A673 (cell line): ENCODE results near the gene BSDC1. TPM values are rescaled to one million over a fixed set of nuclear protein-coding genes. Genes with fewer than 3 reads are reported as not detected.

ENCODE experiments used
- BruUV-seq: library from RNA; stranded (reverse); fragments of 400-500 nt; replicated peaks from 2 replicates; lab custom pipeline; 2021; lab: Mats Ljungman, UMichigan
- CTCF ChIA-PET: fragments of 300-600 bp; sonication (Branson Sonifier 250); formaldehyde crosslinking; loops from one replicate; lab custom pipeline; 2022; ENCODE audit warnings: antibody characterized with exemption; lab: Charles Lee
- POLR2A ChIA-PET: fragments of 300-600 bp; sonication (Branson Sonifier 250); formaldehyde crosslinking; loops from one replicate; lab custom pipeline; 2022; ENCODE audit warnings: antibody characterized with exemption; ENCODE audit not compliant: low non-redundant PET; lab: Charles Lee
- DNase-seq: peaks from one replicate; pipeline ENCODE4 v3.0.0-alpha.2; 2015; ENCODE audit warnings: low spot score
- H3K27ac ChIP-seq: fragments of 200-600 bp; sonication (generic); 2 replicates; pipeline ENCODE4 v1.5.1; 2016; ENCODE audit warnings: mixed run types, low read depth, mild to moderate bottlenecking, mixed read lengths, antibody characterized with exemption, low read length; ENCODE audit not compliant: poor library complexity, severe bottlenecking
- H3K27me3 ChIP-seq: fragments of 200-600 bp; sonication (generic); replicated peaks from 2 replicates; pipeline ENCODE4 v1.6.1; 2017; ENCODE audit warnings: mixed run types, low read depth, mild to moderate bottlenecking, mixed read lengths, antibody characterized with exemption, low read length; ENCODE audit not compliant: insufficient read depth, poor library complexity
- H3K36me3 ChIP-seq: fragments of 200-600 bp; sonication (generic); 2 replicates; pipeline ENCODE4 v1.6.1; 2016; ENCODE audit warnings: mixed run types, mild to moderate bottlenecking, mixed read lengths, antibody characterized with exemption, low read length; ENCODE audit not compliant: insufficient read depth, poor library complexity, severe bottlenecking
- H3K4me1 ChIP-seq: fragments of 200-600 bp; sonication (generic); 2 replicates; pipeline ENCODE4 v1.6.1; 2017; ENCODE audit warnings: mixed run types, mild to moderate bottlenecking, mixed read lengths, antibody characterized with exemption, low read length; ENCODE audit not compliant: insufficient read depth, poor library complexity, severe bottlenecking
- H3K4me3 ChIP-seq: fragments of 200-600 bp; sonication (generic); 2 replicates; pipeline ENCODE4 v1.5.1; 2016; ENCODE audit warnings: low read depth, mixed run types, mild to moderate bottlenecking, mixed read lengths, low read length; ENCODE audit not compliant: poor library complexity, severe bottlenecking
- H3K9me3 ChIP-seq: fragments of 200-600 bp; sonication (generic); 2 replicates; pipeline ENCODE4 v1.6.1; 2016; ENCODE audit warnings: mixed run types, low read depth, mild to moderate bottlenecking, mixed read lengths, antibody characterized with exemption, low read length; ENCODE audit not compliant: poor library complexity, severe bottlenecking
- CTCF ChIP-seq: fragments of 300-800, 200-600 bp; sonication (generic); conservative IDR thresholded peaks from 2 replicates; pipeline ENCODE4 v1.5.1; 2017; ENCODE audit warnings: low read depth, mild to moderate bottlenecking, antibody characterized with exemption, low read length, moderate library complexity, mixed read lengths
- EZH2 ChIP-seq: fragments of 200-600 bp; sonication (generic); IDR thresholded peaks from 2 replicates; pipeline ENCODE4 v1.6.1; 2017; ENCODE audit warnings: borderline replicate concordance, low read depth, mild to moderate bottlenecking, mixed read lengths, antibody characterized with exemption, low read length; ENCODE audit not compliant: poor library complexity, severe bottlenecking
- intact Hi-C: fragments of 100-400 bp; cut with micrococcal nuclease; formaldehyde crosslinking; loops from one replicate; pipeline ENCODE4 v1.10.0; 2022; ENCODE audit not compliant: unreplicated experiment
- total RNA-seq: library from RNA; stranded (reverse); gene quantifications from 2 replicates; pipeline ENCODE4 v1.2.3, GENCODE V29; 2021

Gene BSDC1
- total RNA-seq, 1 experiment from 2014 or later, result 48.0 TPM

- H3K36me3 ChIP-seq, result peaks cover 83% of the 10 kb centered on the region
- no peak for DNase-seq
- intact Hi-C loops, result loop anchor here (10.0 kb wide), 1 partner anchor 105 kb away; the partner anchor contains the start of genes EIF3I and TMEM234
Measured at GRCh38 chr1:32329931-32330466, 64.2 kb downstream of the BSDC1 start.

DNA sequence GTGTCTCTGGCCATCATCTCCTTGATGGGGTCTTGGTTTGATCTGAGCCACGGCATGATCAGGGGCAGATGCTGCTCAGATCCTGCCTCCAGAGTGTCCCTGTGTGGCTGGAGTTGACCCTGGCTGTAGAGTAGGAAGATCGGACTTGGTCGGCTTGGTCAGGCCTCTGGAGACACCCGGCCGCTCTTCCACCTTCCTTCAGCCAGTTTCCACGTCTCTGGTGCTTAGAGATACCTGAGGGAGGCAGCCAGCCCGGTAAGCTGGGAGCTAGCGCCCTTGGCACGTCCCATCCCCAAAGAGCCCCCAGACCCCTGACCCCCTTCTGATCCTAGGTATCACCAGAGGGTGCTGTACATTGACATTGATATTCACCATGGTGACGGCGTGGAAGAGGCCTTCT is 67.0 kb downstream of the BSDC1 start:
- ChIA-PET POLR2A (no interaction called here), CTCF (no interaction called here)
- intact Hi-C loops, result no loop called here
- peaks cover 83% of the 10 kb centered on the region for H3K36me3 ChIP-seq
- no peak overlapping the region for H3K27ac ChIP-seq
- no peaks in the 10 kb centered on the region for H3K4me1 ChIP-seq
- TF ChIP-seq CTCF (no peak), EZH2 (no peak)
- H3K9me3 ChIP-seq, result no peaks in the 10 kb centered on the region
- BruUV-seq, result no TSS peak
- DNase-seq, result no peak
- no peak overlapping the region for H3K4me3 ChIP-seq
- no peaks in the 10 kb centered on the region for H3K27me3 ChIP-seq

More at GRCh38 chr1:32329931-32330466, 64.2 kb downstream of the BSDC1 start:
- Histone ChIP-seq H3K4me3 (no peak overlapping the region), H3K9me3 (no peaks in the 10 kb centered on the region), H3K27me3 (no peaks in the 10 kb centered on the region), H3K27ac (no peak overlapping the region), H3K4me1 (no peaks in the 10 kb centered on the region)
- no peak for TF ChIP-seq CTCF
- no peak for TF ChIP-seq EZH2
- BruUV-seq, result no TSS peak
- ChIA-PET CTCF (no interaction called here), POLR2A (interaction anchor here (0.6 kb wide), 1 partner anchor 115 kb away, joined by 3 read pairs; no protein-coding TSS in a partner anchor)

DNA sequence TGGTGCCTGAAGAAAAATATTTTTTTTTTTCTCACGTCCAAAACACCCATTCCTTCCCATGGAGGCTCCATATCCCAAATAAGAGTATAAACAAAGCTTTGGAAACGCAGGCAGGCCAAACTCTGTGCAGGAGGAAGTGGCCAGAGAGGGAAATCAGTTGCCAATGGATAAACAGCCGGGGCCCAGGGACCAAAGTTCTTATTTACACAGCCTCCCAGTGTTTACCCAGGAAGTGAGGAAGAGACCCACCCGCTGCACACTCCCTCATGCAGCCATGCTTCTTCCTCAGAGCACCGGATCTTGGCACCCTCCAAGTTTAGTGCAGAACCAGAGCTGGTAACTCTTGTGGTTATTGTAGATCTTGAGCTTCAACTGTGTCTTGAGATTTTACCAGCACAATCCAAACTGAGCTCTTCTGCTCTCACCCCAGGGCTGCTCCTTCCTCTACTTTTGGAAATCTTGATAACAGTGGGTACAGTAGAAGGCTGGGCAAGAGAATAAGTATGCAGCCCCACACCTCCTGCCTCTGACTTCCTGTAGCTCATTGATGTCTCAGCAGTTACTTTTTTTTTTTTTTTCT is 72.4 kb downstream of the BSDC1 start:
- Histone ChIP-seq H3K9me3 (no peaks in the 10 kb centered on the region), H3K4me3 (no peak overlapping the region), H3K27me3 (no peaks in the 10 kb centered on the region), H3K27ac (no peak overlapping the region), H3K4me1 (no peaks in the 10 kb centered on the region), H3K36me3 (peaks cover 72% of the 10 kb centered on the region)
- intact Hi-C loops, result no loop called here
- TF ChIP-seq CTCF (no peak), EZH2 (no peak)
- ChIA-PET POLR2A (interaction anchor here (0.6 kb wide), 1 partner anchor 48 kb away, joined by 4 read pairs; no protein-coding TSS in a partner anchor), CTCF (no interaction called here)
- no peak for DNase-seq
- BruUV-seq, result no TSS peak
